Thyroid gland (tissue), 4 donors: ENCODE results near the gene IQGAP3. TPM values are rescaled to one million over a fixed set of nuclear protein-coding genes. Genes with fewer than 3 reads are reported as not detected.
A peak's percentile ranks its signal among the peaks of the same experiment; 100 is the strongest.

ENCODE experiments used
- DNase-seq, 2 donors: peaks; one replicate each; pipeline ENCODE4 v3.0.0-alpha.2; 2019
- H3K27ac ChIP-seq, 3 donors: fragments of 200-600 bp; sonication (generic); 1 replicate in 2 of 3; 2 replicates in 1 of 3; pipeline ENCODE4 v1.5.1; 2016 to 2019; ENCODE audit warnings: mild to moderate bottlenecking in 1 of 3, moderate library complexity in 1 of 3
- H3K27me3 ChIP-seq: fragments of 200-600 bp; sonication (generic); one replicate; pipeline ENCODE4 v1.5.1; 2019
- H3K36me3 ChIP-seq, 2 donors: fragments of 200-600 bp; sonication (generic); one replicate each; pipeline ENCODE4 v1.5.1; 2016 to 2019
- H3K4me1 ChIP-seq, 2 donors: fragments of 200-600 bp; sonication (generic); one replicate each; pipeline ENCODE4 v1.5.1; 2017 to 2019
- H3K4me3 ChIP-seq, 3 donors: fragments of 200-600 bp; sonication (generic); replicated peaks in 1 of 3; 1 replicate in 2 of 3; 2 replicates in 1 of 3; pipeline ENCODE4 v1.5.1; 2016; ENCODE audit warnings: mild to moderate bottlenecking in 1 of 3
- H3K9me3 ChIP-seq: fragments of 200-600 bp; sonication (generic); one replicate; pipeline ENCODE4 v1.5.1; 2017
- CTCF ChIP-seq, 6 experiments: fragments of 200-600 bp in 3 of 6; fragments of 450-650 bp in 3 of 6; sonication (generic) in 3 of 6; IDR thresholded peaks; one replicate each; pipeline ENCODE4 v1.5.1; 2016 to 2019; ENCODE audit warnings: antibody characterized with exemption in 6 of 6, mild to moderate bottlenecking in 2 of 6, inconsistent platforms in 1 of 6, moderate library complexity in 1 of 6
- POLR2A ChIP-seq, 2 donors: fragments of 450-650 bp; IDR thresholded peaks; one replicate each; pipeline ENCODE4 v1.6.1; 2017; ENCODE audit warnings: antibody characterized with exemption in 2 of 2, mild to moderate bottlenecking in 2 of 2, moderate library complexity in 1 of 2
- WGBS, 2 donors: methylation state at CpG; one replicate each; pipeline ENCODE4 v1.1.5; 2017; 5-methylcytosine and 5-hydroxymethylcytosine counted together
- intact Hi-C: fragments of 100-400 bp; cut with DNase I; formaldehyde crosslinking; loops from one replicate; pipeline ENCODE4 v1.15.1; 2023
- small RNA-seq: library from RNA; depleted of rRNA; stranded (forward); fragments of <200 nt; gene quantifications from one replicate; pipeline ENCODE3, GENCODE V24; 2016
- total RNA-seq, 4 donors: library from RNA; depleted of rRNA; stranded (reverse); fragments of >200 nt; gene quantifications; one replicate each; pipeline ENCODE4 v1.2.3, GENCODE V29; 2016

Gene IQGAP3
- total RNA-seq, 4 donors from 2014 or later, result 0.15 to 1.4 (median 0.50) TPM

GRCh38 chr1:156475568-156476500, 96.5 kb downstream of the IQGAP3 start:
- H3K27ac ChIP-seq, result peak overlapping the region in 2 of 3 donors; percentile 13 to 39
- peaks cover 9 to 28% of the 10 kb centered on the region in 2 donors for H3K4me1 ChIP-seq
- H3K9me3 ChIP-seq, result no peaks in the 10 kb centered on the region
- no peak for DNase-seq
- no peak overlapping the region for H3K4me3 ChIP-seq
- H3K36me3 ChIP-seq, result peaks cover 68 to 83% of the 10 kb centered on the region in 2 donors
- intact Hi-C loops, result no loop called here
- no peaks in the 10 kb centered on the region for H3K27me3 ChIP-seq
- TF ChIP-seq CTCF (IDR thresholded peaks at IDR 0.05) (no peak), POLR2A (IDR thresholded peaks at IDR 0.05) (no peak)
- 80 to 86% methylated on average over 24 to 25 of the region's 25 CpGs for WGBS, 2 donors

Small RNA genes within 50 kb of the gene (small RNA-seq; reads per million reads assigned to genes)
- not detected for gene RF00019

Other genes starting within 250 kb of the IQGAP3 start
- 100 to 1,000 TPM; 121 to 214 (median 170) TPM for gene CCT3, start 234.3 kb downstream of the IQGAP3 start, total RNA-seq
- 1 to 10 TPM in 2 of 4 donors, not detected in 2; 1.2 to 8.3 TPM for gene TSACC, start 234.0 kb downstream of the IQGAP3 start, total RNA-seq
- not detected for gene RHBG, start 203.4 kb downstream of the IQGAP3 start, total RNA-seq
- 10 to 100 TPM; 26.4 to 80.6 (median 32.0) TPM for gene MEF2D, start 71.8 kb downstream of the IQGAP3 start, total RNA-seq
- gene TTC24, start 7.2 kb upstream of the IQGAP3 start, total RNA-seq, result under 1 TPM in 2 of 4 donors, not detected in 2; 0.27 to 0.67 TPM
- gene NAXE, start 19.2 kb upstream of the IQGAP3 start, total RNA-seq, result 100 to 1,000 TPM in 3 of 4 donors, 10 to 100 TPM in 1; 69.1 to 176 (median 117) TPM
- gene GPATCH4, start 28.9 kb upstream of the IQGAP3 start, total RNA-seq, result 10 to 100 TPM; 14.1 to 49.2 (median 24.5) TPM
- under 1 TPM in 1 of 4 donors, not detected in 3; 0.79 TPM for gene HAPLN2, start 46.9 kb upstream of the IQGAP3 start, total RNA-seq
- gene BCAN, start 69.6 kb upstream of the IQGAP3 start, total RNA-seq, result 1 to 10 TPM in 1 of 4 donors, under 1 TPM in 1, not detected in 2; 0.54 to 1.1 TPM
- 10 to 100 TPM in 2 of 4 donors, 1 to 10 TPM in 2; 4.3 to 10.4 (median 9.0) TPM for gene NES, start 104.8 kb upstream of the IQGAP3 start, total RNA-seq
- 10 to 100 TPM in 1 of 4 donors, 1 to 10 TPM in 2, not detected in 1; 3.0 to 15.3 (median 4.5) TPM for gene CRABP2, start 133.0 kb upstream of the IQGAP3 start, total RNA-seq
- gene METTL25B, start 155.9 kb upstream of the IQGAP3 start, total RNA-seq, result 10 to 100 TPM; 15.5 to 33.4 (median 25.3) TPM
- gene ISG20L2, start 156.2 kb upstream of the IQGAP3 start, total RNA-seq, result 10 to 100 TPM; 13.6 to 34.9 (median 18.2) TPM
- 10 to 100 TPM; 22.9 to 55.6 (median 35.9) TPM for gene MRPL24, start 168.5 kb upstream of the IQGAP3 start, total RNA-seq
- 100 to 1,000 TPM; 147 to 162 (median 148) TPM for gene HDGF, start 179.1 kb upstream of the IQGAP3 start, total RNA-seq
- gene PRCC, start 195.0 kb upstream of the IQGAP3 start, total RNA-seq, result 10 to 100 TPM; 34.8 to 57.9 (median 43.6) TPM
- 1 to 10 TPM; 1.2 to 3.3 (median 2.0) TPM for gene SH2D2A, start 244.3 kb upstream of the IQGAP3 start, total RNA-seq